ENCODE data around the gene SLC29A1. TPM values are rescaled to one million over a fixed set of nuclear protein-coding genes. Genes with fewer than 3 reads are reported as not detected.

Gene SLC29A1
- total RNA-seq, 1 experiment from 2014 or later = 54.7 TPM

DNA sequence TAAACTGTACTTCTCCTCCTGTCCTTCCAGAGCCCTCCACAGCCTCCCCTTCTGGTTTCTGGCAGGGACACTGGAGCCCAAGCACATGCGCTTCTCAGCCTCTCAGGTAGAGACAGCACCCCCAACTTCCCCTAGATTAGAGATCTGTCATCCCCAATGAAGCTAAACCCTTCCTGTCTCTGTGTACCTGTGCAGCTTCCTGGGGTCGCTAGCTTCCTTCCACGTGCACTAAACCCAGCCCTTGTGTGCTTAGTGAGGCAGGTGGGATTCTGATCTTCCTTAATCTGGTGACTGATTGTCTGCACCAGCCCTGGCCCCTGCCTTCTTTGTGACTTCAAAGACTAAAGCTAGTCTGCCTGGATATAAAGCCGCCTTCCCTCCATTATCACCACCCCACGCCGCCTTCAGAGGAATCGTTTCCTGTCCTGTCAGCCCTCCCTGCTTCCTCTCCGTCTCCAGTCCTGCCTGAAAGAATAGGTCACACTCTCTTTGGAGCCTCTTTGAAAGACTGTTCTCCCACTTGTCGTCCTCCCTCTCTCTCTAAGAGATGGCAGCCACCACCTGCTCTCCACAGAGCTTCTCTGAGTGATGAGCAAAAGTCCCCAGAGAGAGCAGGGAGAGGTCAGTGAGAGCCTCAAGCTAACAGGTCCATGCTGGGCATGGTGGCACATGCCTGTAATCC, 37.3 kb upstream of the SLC29A1 start:
- H3K9ac ChIP-seq (ENCODE audit: low read length) = no peak overlapping the region
- H2AFZ ChIP-seq (ENCODE audit: low read length) = 0 out of 2 replicates have a peak overlapping the region, but pooled peaks have one; percentile 34
- no peak overlapping the region for H3K4me3 ChIP-seq (ENCODE audit: low read length)
- H3K4me1 ChIP-seq (ENCODE audit: insufficient read depth, low read length) = no peaks in the 10 kb centered on the region
- no peaks in the 10 kb centered on the region for H3K36me3 ChIP-seq (ENCODE audit: low read depth, low read length)
- H3K79me2 ChIP-seq (ENCODE audit: low read length) = no peaks in the 10 kb centered on the region
- H4K20me1 ChIP-seq (ENCODE audit: low read length) = no peaks in the 10 kb centered on the region
- no peaks in the 10 kb centered on the region for H3K27me3 ChIP-seq (ENCODE audit: low read length)
- no TSS peak for BruUV-seq (replicated peaks)
- H3F3A ChIP-seq (ENCODE audit: low read length, unreplicated experiment) = no peaks in the 10 kb centered on the region
- ChIA-PET POLR2A (ENCODE audit: unreplicated experiment) (interaction anchor here (0.6 kb wide), 1 partner anchor 52 kb away, joined by 3 read pairs; no protein-coding TSS in a partner anchor), CTCF (no interaction called here)
- no peaks in the 10 kb centered on the region for H3K9me3 ChIP-seq (ENCODE audit: low read length)
- H3K9me2 ChIP-seq (replicated peaks; ENCODE audit: low read length) = no peaks in the 10 kb centered on the region
- H3K27ac ChIP-seq (ENCODE audit: low read length) = no peak overlapping the region
- no peak for ATAC-seq
- H3K4me2 ChIP-seq (ENCODE audit: low read length) = no peak overlapping the region
- intact Hi-C loops (cut with micrococcal nuclease) = no loop called here
- TF ChIP-seq, protein P1, sequence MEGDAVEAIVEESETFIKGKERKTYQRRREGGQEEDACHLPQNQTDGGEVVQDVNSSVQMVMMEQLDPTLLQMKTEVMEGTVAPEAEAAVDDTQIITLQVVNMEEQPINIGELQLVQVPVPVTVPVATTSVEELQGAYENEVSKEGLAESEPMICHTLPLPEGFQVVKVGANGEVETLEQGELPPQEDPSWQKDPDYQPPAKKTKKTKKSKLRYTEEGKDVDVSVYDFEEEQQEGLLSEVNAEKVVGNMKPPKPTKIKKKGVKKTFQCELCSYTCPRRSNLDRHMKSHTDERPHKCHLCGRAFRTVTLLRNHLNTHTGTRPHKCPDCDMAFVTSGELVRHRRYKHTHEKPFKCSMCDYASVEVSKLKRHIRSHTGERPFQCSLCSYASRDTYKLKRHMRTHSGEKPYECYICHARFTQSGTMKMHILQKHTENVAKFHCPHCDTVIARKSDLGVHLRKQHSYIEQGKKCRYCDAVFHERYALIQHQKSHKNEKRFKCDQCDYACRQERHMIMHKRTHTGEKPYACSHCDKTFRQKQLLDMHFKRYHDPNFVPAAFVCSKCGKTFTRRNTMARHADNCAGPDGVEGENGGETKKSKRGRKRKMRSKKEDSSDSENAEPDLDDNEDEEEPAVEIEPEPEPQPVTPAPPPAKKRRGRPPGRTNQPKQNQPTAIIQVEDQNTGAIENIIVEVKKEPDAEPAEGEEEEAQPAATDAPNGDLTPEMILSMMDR (conservative IDR thresholded peaks at IDR 0.05; ENCODE audit: low read depth, low read length) = no peak
- TF ChIP-seq EZH2phosphoT487 (IDR thresholded peaks at IDR 0.05; ENCODE audit: borderline replicate concordance, low read length) (no peak), EZH2 (IDR thresholded peaks at IDR 0.05; ENCODE audit: low read length, unreplicated experiment) (no peak)
- DNase-seq = no peak

DNA sequence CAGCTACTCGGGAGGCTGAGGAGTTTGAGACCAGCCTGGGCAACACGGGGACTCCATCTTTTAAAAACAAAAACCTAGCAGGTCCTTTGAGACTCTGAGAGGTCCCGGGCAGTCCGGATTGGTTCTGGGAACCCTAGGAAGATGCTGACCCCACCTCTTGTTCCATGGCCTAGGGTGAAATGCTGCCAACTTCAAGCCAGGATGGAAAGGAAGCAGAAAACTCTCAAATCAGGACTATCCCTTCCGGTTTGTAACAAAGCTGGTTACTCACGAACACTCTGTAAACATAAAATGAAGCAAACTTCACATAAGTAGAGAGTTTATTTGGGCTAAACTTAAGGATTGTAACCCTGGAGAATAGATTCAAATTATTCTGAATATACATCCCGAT, 36.8 kb upstream of the SLC29A1 start:
- no peak overlapping the region for H3K27ac ChIP-seq (ENCODE audit: low read length)
- TF ChIP-seq, protein P1 (conservative IDR thresholded peaks at IDR 0.05; ENCODE audit: low read depth, low read length) = no peak
- TF ChIP-seq EZH2phosphoT487 (IDR thresholded peaks at IDR 0.05; ENCODE audit: borderline replicate concordance, low read length) (no peak), EZH2 (IDR thresholded peaks at IDR 0.05; ENCODE audit: low read length, unreplicated experiment) (no peak)
- no peak overlapping the region for H3K4me2 ChIP-seq (ENCODE audit: low read length)
- no peaks in the 10 kb centered on the region for H3K9me3 ChIP-seq (ENCODE audit: low read length)
- no peak for DNase-seq
- no peaks in the 10 kb centered on the region for H3K27me3 ChIP-seq (ENCODE audit: low read length)
- no peaks in the 10 kb centered on the region for H3K4me1 ChIP-seq (ENCODE audit: insufficient read depth, low read length)
- no TSS peak for BruUV-seq (replicated peaks)
- H3K79me2 ChIP-seq (ENCODE audit: low read length) = no peaks in the 10 kb centered on the region
- H3F3A ChIP-seq (ENCODE audit: low read length, unreplicated experiment) = no peaks in the 10 kb centered on the region
- intact Hi-C loops (cut with micrococcal nuclease) = no loop called here
- H3K36me3 ChIP-seq (ENCODE audit: low read depth, low read length) = no peaks in the 10 kb centered on the region
- H3K9ac ChIP-seq (ENCODE audit: low read length) = no peak overlapping the region
- H4K20me1 ChIP-seq (ENCODE audit: low read length) = no peaks in the 10 kb centered on the region
- CTCF ChIA-PET = no interaction called here
- H3K9me2 ChIP-seq (replicated peaks; ENCODE audit: low read length) = no peaks in the 10 kb centered on the region
- H3K4me3 ChIP-seq (ENCODE audit: low read length) = no peak overlapping the region
- ATAC-seq = no peak; the same call in 1 of the 2 replicates
- POLR2A ChIA-PET (ENCODE audit: unreplicated experiment) = no interaction called here
- H2AFZ ChIP-seq (ENCODE audit: low read length) = 0 out of 2 replicates have a peak overlapping the region, but pooled peaks have one; percentile 34

DNA sequence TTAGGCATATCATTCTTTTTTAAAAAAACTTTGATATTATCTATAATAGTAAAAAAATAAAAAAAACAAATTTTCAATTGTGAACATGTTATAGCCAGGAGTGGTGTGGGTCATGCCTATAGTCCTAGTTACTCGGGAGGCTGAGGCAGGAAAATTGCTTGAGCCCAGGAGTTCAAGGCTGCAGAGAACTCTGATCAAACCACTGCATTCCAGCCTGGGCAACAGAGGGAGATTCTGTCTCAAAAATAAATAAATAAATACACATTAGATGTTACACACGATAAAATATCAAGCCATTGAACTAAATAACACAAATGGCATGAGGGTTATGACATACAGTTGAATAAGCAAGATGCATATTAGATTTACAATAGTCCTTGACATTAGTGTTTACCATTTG, 34.6 kb upstream of the SLC29A1 start:
- H2AFZ ChIP-seq (ENCODE audit: low read length) = no peak overlapping the region
- no peaks in the 10 kb centered on the region for H3K79me2 ChIP-seq (ENCODE audit: low read length)
- no peaks in the 10 kb centered on the region for H4K20me1 ChIP-seq (ENCODE audit: low read length)
- no peaks in the 10 kb centered on the region for H3K9me2 ChIP-seq (replicated peaks; ENCODE audit: low read length)
- H3K36me3 ChIP-seq (ENCODE audit: low read depth, low read length) = no peaks in the 10 kb centered on the region
- H3K27ac ChIP-seq (ENCODE audit: low read length) = no peak overlapping the region
- TF ChIP-seq, protein P1 (conservative IDR thresholded peaks at IDR 0.05; ENCODE audit: low read depth, low read length) = no peak
- TF ChIP-seq EZH2 (IDR thresholded peaks at IDR 0.05; ENCODE audit: low read length, unreplicated experiment) (no peak), EZH2phosphoT487 (IDR thresholded peaks at IDR 0.05; ENCODE audit: borderline replicate concordance, low read length) (no peak)
- CTCF ChIA-PET = no interaction called here
- ATAC-seq = no peak
- DNase-seq = no peak
- H3K4me2 ChIP-seq (ENCODE audit: low read length) = no peak overlapping the region
- no peaks in the 10 kb centered on the region for H3K4me1 ChIP-seq (ENCODE audit: insufficient read depth, low read length)
- H3K27me3 ChIP-seq (ENCODE audit: low read length) = no peaks in the 10 kb centered on the region
- BruUV-seq (replicated peaks) = no TSS peak
- no peak overlapping the region for H3K4me3 ChIP-seq (ENCODE audit: low read length)
- H3K9ac ChIP-seq (ENCODE audit: low read length) = no peak overlapping the region
- POLR2A ChIA-PET (ENCODE audit: unreplicated experiment) = no interaction called here
- intact Hi-C loops (cut with micrococcal nuclease) = no loop called here
- H3F3A ChIP-seq (ENCODE audit: low read length, unreplicated experiment) = no peaks in the 10 kb centered on the region
- H3K9me3 ChIP-seq (ENCODE audit: low read length) = no peaks in the 10 kb centered on the region
